MM.1S (cell line): ENCODE data around the gene S1PR5.

Experiments used
- DNase-seq: peaks from one replicate; pipeline ENCODE4 v3.0.0-alpha.2; 2015
- H2AFZ ChIP-seq: fragments of 300-600 bp; sonication (generic); 2 replicates; pipeline ENCODE4 v1.6.0; 2016; ENCODE audit warnings: antibody characterized with exemption, low read length
- H3F3A ChIP-seq: fragments of 300-600 bp; sonication (generic); 2 replicates; pipeline ENCODE4 v1.6.1; 2016; ENCODE audit warnings: mild to moderate bottlenecking, antibody characterized with exemption, low read length, moderate library complexity, mixed read lengths; ENCODE audit not compliant: insufficient read depth
- H3K27ac ChIP-seq: fragments of 300-600 bp; sonication (generic); 2 replicates; pipeline ENCODE4 v1.5.1; 2016; ENCODE audit warnings: mild to moderate bottlenecking, low read length
- H3K27me3 ChIP-seq: fragments of 300-600 bp; sonication (generic); replicated peaks from 2 replicates; pipeline ENCODE4 v1.6.0; 2016; ENCODE audit warnings: low read length; ENCODE audit not compliant: insufficient read depth
- H3K36me3 ChIP-seq: fragments of 300-600 bp; sonication (generic); replicated peaks from 2 replicates; pipeline ENCODE4 v1.6.1; 2016; ENCODE audit warnings: mild to moderate bottlenecking, low read length, mixed read lengths; ENCODE audit not compliant: insufficient read depth
- H3K4me1 ChIP-seq: fragments of 300-600 bp; sonication (generic); 2 replicates; pipeline ENCODE4 v1.6.1; 2016; ENCODE audit warnings: low read length, mixed read lengths
- H3K4me2 ChIP-seq: fragments of 300-600 bp; sonication (generic); 2 replicates; pipeline ENCODE4 v1.6.0; 2016; ENCODE audit warnings: low read depth, low read length
- H3K4me3 ChIP-seq: fragments of 300-600 bp; sonication (generic); 2 replicates; pipeline ENCODE4 v1.5.1; 2016; ENCODE audit warnings: low read length, mixed read lengths
- H3K79me2 ChIP-seq: fragments of 300-600 bp; sonication (generic); 2 replicates; pipeline ENCODE4 v1.6.1; 2016; ENCODE audit warnings: mixed run types, low read length, mixed read lengths
- H3K9ac ChIP-seq: fragments of 300-600 bp; sonication (generic); 2 replicates; pipeline ENCODE4 v1.6.1; 2016; ENCODE audit warnings: low read length, mixed read lengths
- H3K9me2 ChIP-seq: fragments of 300-600 bp; sonication (generic); replicated peaks from 2 replicates; pipeline ENCODE4 v1.6.1; 2016; ENCODE audit warnings: mild to moderate bottlenecking, low read length, mixed read lengths; ENCODE audit not compliant: insufficient read depth
- H3K9me3 ChIP-seq: fragments of 300-600 bp; sonication (generic); replicated peaks from 2 replicates; pipeline ENCODE4 v1.6.1; 2016; ENCODE audit warnings: mild to moderate bottlenecking, low read length, mixed read lengths; ENCODE audit not compliant: insufficient read depth
- H4K20me1 ChIP-seq: fragments of 300-600 bp; sonication (generic); 2 replicates; pipeline ENCODE4 v1.6.1; 2016; ENCODE audit warnings: mild to moderate bottlenecking, low read length, moderate library complexity, mixed read lengths; ENCODE audit not compliant: insufficient read depth
- EZH2 ChIP-seq: fragments of 300-600 bp; sonication (generic); optimal IDR thresholded peaks from 2 replicates; pipeline ENCODE3; 2017; ENCODE audit warnings: low read depth, mild to moderate bottlenecking, antibody characterized with exemption, low read length, mixed read lengths
- EZH2phosphoT487 ChIP-seq: fragments of 300-600 bp; sonication (generic); IDR thresholded peaks from 2 replicates; pipeline ENCODE4 v1.6.1; 2018; ENCODE audit warnings: antibody characterized with exemption, low read length
- TF ChIP-seq, protein P1 (sequence below): fragments of 300-600 bp; sonication (generic); IDR thresholded peaks from 2 replicates; pipeline ENCODE4 v1.5.1; 2016; ENCODE audit warnings: antibody characterized with exemption, low read length, mixed read lengths

S1PR5 gene

DNA sequence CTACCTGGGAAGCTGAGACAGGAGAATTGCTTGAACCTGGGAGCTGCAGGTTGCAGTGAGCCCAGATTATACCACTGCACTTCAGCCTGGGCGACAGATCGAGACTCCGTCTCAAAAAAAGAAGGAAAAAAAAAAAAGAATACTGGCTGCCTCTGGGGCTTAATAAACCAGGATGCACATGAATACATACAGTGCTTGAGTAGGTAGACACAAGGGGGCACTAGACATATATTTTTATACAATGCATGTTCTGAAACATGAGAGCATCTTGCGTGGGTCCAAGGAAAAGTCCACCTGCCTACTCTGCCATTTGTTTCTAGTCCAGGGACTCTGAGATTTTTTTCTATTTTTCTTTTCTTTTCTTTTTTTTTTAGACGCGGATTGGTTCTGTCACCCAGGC, 45.3 kb downstream of the S1PR5 start:
- no peaks in the 10 kb centered on the region for H3K27me3 ChIP-seq
- H3K9me2 ChIP-seq = no peaks in the 10 kb centered on the region
- H3K9ac ChIP-seq = no peak overlapping the region
- DNase-seq = peak; percentile 55
- no peaks in the 10 kb centered on the region for H3K79me2 ChIP-seq
- no peak overlapping the region for H3K4me3 ChIP-seq
- TF ChIP-seq, protein P1, sequence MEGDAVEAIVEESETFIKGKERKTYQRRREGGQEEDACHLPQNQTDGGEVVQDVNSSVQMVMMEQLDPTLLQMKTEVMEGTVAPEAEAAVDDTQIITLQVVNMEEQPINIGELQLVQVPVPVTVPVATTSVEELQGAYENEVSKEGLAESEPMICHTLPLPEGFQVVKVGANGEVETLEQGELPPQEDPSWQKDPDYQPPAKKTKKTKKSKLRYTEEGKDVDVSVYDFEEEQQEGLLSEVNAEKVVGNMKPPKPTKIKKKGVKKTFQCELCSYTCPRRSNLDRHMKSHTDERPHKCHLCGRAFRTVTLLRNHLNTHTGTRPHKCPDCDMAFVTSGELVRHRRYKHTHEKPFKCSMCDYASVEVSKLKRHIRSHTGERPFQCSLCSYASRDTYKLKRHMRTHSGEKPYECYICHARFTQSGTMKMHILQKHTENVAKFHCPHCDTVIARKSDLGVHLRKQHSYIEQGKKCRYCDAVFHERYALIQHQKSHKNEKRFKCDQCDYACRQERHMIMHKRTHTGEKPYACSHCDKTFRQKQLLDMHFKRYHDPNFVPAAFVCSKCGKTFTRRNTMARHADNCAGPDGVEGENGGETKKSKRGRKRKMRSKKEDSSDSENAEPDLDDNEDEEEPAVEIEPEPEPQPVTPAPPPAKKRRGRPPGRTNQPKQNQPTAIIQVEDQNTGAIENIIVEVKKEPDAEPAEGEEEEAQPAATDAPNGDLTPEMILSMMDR = peak; percentile 42
- TF ChIP-seq EZH2 (no peak), EZH2phosphoT487 (no peak)
- H3F3A ChIP-seq = no peaks in the 10 kb centered on the region
- no peak overlapping the region for H3K27ac ChIP-seq
- no peak overlapping the region for H3K4me2 ChIP-seq
- H2AFZ ChIP-seq = no peak overlapping the region
- no peaks in the 10 kb centered on the region for H3K4me1 ChIP-seq
- no peaks in the 10 kb centered on the region for H3K9me3 ChIP-seq
- no peaks in the 10 kb centered on the region for H3K36me3 ChIP-seq
- H4K20me1 ChIP-seq = no peaks in the 10 kb centered on the region

DNA sequence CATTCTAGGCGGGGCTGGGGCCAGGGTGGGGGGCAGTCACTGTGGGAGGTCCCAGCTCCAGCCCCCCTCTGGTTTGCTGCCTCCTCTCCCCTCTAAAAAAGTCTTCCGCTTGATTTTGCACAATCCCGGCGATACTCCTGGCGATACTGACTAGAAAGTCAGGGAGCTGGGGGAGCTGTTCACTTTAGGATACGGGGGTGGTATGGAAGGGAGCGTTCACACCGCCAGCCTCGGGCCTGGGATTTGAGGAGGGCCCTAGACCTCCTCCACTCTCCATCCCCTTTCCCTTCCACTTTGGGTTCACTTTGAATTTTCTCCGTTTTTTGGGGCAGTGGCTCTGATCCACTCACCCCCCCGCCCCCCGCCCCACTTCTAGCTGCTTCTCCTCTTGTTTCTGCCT, 49.1 kb downstream of the S1PR5 start:
- H3K9ac ChIP-seq = no peak overlapping the region
- H3K9me2 ChIP-seq = no peaks in the 10 kb centered on the region
- no peak overlapping the region for H3K27ac ChIP-seq
- no peaks in the 10 kb centered on the region for H3K79me2 ChIP-seq
- no peaks in the 10 kb centered on the region for H4K20me1 ChIP-seq
- H2AFZ ChIP-seq = no peak overlapping the region
- H3K27me3 ChIP-seq = no peaks in the 10 kb centered on the region
- no peaks in the 10 kb centered on the region for H3K4me1 ChIP-seq
- TF ChIP-seq EZH2phosphoT487 (no peak), EZH2 (no peak)
- TF ChIP-seq, protein P1 = no peak
- DNase-seq = no peak
- H3K4me3 ChIP-seq = no peak overlapping the region
- H3K4me2 ChIP-seq = no peak overlapping the region
- no peaks in the 10 kb centered on the region for H3K36me3 ChIP-seq
- H3F3A ChIP-seq = no peaks in the 10 kb centered on the region
- H3K9me3 ChIP-seq = no peaks in the 10 kb centered on the region

DNA sequence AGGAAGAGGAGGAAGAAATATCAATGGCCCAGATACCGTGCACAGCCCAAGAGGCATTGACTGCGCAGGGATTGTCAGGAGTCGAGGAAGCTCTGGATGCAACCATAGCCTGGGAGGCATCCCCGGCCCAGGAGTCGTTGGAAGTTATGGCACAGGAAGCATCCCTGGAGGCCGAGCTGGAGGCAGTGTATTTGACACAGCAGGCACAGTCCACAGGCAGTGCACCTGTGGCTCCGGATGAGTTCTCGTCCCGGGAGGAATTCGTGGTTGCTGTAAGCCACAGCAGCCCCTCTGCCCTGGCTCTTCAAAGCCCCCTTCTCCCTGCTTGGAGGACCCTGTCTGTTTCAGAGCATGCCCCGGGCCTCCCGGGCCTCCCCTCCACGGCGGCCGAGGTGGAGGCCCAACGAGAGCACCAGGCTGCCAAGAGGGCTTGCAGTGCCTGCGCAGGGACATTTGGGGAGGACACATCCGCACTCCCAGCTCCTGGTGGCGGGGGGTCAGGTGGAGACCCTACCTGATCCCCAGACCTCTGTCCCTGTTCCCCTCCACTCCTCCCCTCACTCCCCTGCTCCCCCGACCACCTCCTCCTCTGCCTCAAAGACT, 50.0 kb downstream of the S1PR5 start:
- H3K4me3 ChIP-seq = no peak overlapping the region
- H3K4me2 ChIP-seq = no peak overlapping the region
- no peak overlapping the region for H3K9ac ChIP-seq
- no peaks in the 10 kb centered on the region for H3K27me3 ChIP-seq
- H4K20me1 ChIP-seq = no peaks in the 10 kb centered on the region
- H3K9me2 ChIP-seq = no peaks in the 10 kb centered on the region
- no peaks in the 10 kb centered on the region for H3K36me3 ChIP-seq
- H3K9me3 ChIP-seq = no peaks in the 10 kb centered on the region
- TF ChIP-seq EZH2phosphoT487 = no peak
- no peak for TF ChIP-seq EZH2
- TF ChIP-seq, protein P1 = no peak
- H3K27ac ChIP-seq = no peak overlapping the region
- H2AFZ ChIP-seq = no peak overlapping the region
- DNase-seq = no peak
- no peaks in the 10 kb centered on the region for H3K79me2 ChIP-seq
- H3K4me1 ChIP-seq = no peaks in the 10 kb centered on the region
- no peaks in the 10 kb centered on the region for H3F3A ChIP-seq
